HepG2 (cell line): ENCODE data around the gene ZNF628. TPM values are rescaled to one million over a fixed set of nuclear protein-coding genes. Genes with fewer than 3 reads are reported as not detected.

ENCODE experiments used
- ATAC-seq: fragments of 200-7000 bp; cut with Tn5 transposase; 3 replicates; pipeline ENCODE4 v1.9.1; 2020; ENCODE audit warnings: mild to moderate bottlenecking, moderate library complexity
- BruUV-seq: library from RNA; stranded (reverse); fragments of 400-500 nt; replicated peaks from 2 replicates; lab custom pipeline; 2021; lab: Mats Ljungman, UMichigan
- CTCF ChIA-PET: fragments of 300-600 bp; formaldehyde crosslinking; extraction: SDS; loops from one replicate; lab custom pipeline; 2021; ENCODE audit warnings: low total read pairs, inconsistent platforms, low intra/inter-chr PET ratio; lab: Yijun Ruan, JAX
- POLR2A ChIA-PET: fragments of 350-600 bp; sonication (Branson Sonifier 250); formaldehyde crosslinking; loops from one replicate; lab custom pipeline; 2020; ENCODE audit warnings: antibody characterized with exemption, inconsistent platforms; lab: Yijun Ruan, JAX
- DNase-seq: peaks from one replicate; pipeline ENCODE4 v3.0.0-alpha.2; 2015; ENCODE audit warnings: low spot score
- FAIRE-seq: peaks from 3 replicates; lab custom pipeline; 2011; peaks lifted over from hg19 to GRCh38; lab: Jason Lieb, UNC
- H2AFZ ChIP-seq: one replicate; pipeline ENCODE4 v1.6.1; 2011; ENCODE audit warnings: low read length, inconsistent platforms
- H3K27ac ChIP-seq: fragments of 300-600 bp; 3 replicates; pipeline ENCODE4 v1.8.0; 2011; ENCODE audit warnings: mixed run types, mild to moderate bottlenecking, mixed read lengths, low read length, inconsistent platforms; ENCODE audit not compliant: insufficient read depth; ENCODE audit errors: extremely low read length
- H3K27me3 ChIP-seq, 2 experiments: fragments of 200-600 bp in 1 of 2; 2 replicates in 1 of 2; 3 replicates in 1 of 2; pipeline versions ENCODE4 v1.6.0 to v1.8.0; 2011; ENCODE audit warnings: low read length in 2 of 2, mild to moderate bottlenecking in 2 of 2, moderate library complexity in 2 of 2, inconsistent platforms in 1 of 2; ENCODE audit not compliant: insufficient read depth in 2 of 2, control insufficient read depth in 1 of 2
- H3K36me3 ChIP-seq, 2 experiments: fragments of 200-600 bp in 1 of 2; replicated peaks in 1 of 2; 2 replicates in 1 of 2; 3 replicates in 1 of 2; pipeline versions ENCODE4 v1.5.1 to v1.8.0; 2011; ENCODE audit warnings: low read length in 2 of 2, inconsistent platforms in 1 of 2; ENCODE audit not compliant: insufficient read depth in 2 of 2, control insufficient read depth in 1 of 2
- H3K4me1 ChIP-seq: 2 replicates; pipeline ENCODE4 v1.5.1; 2012; ENCODE audit warnings: low read length, inconsistent platforms; ENCODE audit not compliant: insufficient read depth
- H3K4me2 ChIP-seq: 2 replicates; pipeline ENCODE4 v1.6.0; 2011; ENCODE audit warnings: low read depth, low read length, inconsistent platforms
- H3K4me3 ChIP-seq, 3 experiments: fragments of 200-600 bp in 1 of 3; sonication (generic), shearing (Covaris generic) in 1 of 3; replicated peaks in 1 of 3; 2 replicates each; pipeline ENCODE4 v1.5.1; 2011 to 2016; ENCODE audit warnings: low read length in 3 of 3, inconsistent platforms in 2 of 3, low read depth in 2 of 3, mild to moderate bottlenecking in 2 of 3, control low read depth in 1 of 3, mixed read lengths in 1 of 3; ENCODE audit not compliant: insufficient read depth in 1 of 3
- H3K79me2 ChIP-seq: one replicate; pipeline ENCODE4 v1.6.1; 2011; ENCODE audit warnings: low read length, inconsistent platforms; ENCODE audit not compliant: insufficient read depth
- H3K9ac ChIP-seq: 2 replicates; pipeline ENCODE4 v1.6.0; 2011; ENCODE audit warnings: mild to moderate bottlenecking, low read depth, low read length, inconsistent platforms; ENCODE audit not compliant: insufficient read depth
- H3K9me3 ChIP-seq: 2 replicates; pipeline ENCODE4 v1.5.1; 2012; ENCODE audit warnings: mild to moderate bottlenecking, low read length
- H4K20me1 ChIP-seq: 2 replicates; pipeline ENCODE4 v1.6.0; 2011; ENCODE audit warnings: inconsistent platforms, mild to moderate bottlenecking, low read length, moderate library complexity; ENCODE audit not compliant: insufficient read depth
- BCL6 ChIP-seq: IDR thresholded peaks from 2 replicates; pipeline ENCODE4 v1.6.1; 2016; ENCODE audit warnings: missing genetic modification reagents, missing compliant biosample characterization
- CC2D1A ChIP-seq: sonication (generic); formaldehyde crosslinking; IDR thresholded peaks from 2 replicates; pipeline ENCODE4 v1.8.1; 2023; ENCODE audit warnings: mild to moderate bottlenecking, missing genetic modification reagents
- CHCHD3 ChIP-seq: sonication (generic); formaldehyde crosslinking; IDR thresholded peaks from 2 replicates; pipeline ENCODE4 v1.8.0; 2022; ENCODE audit warnings: mild to moderate bottlenecking, missing genetic modification reagents, moderate library complexity
- FOXC1 ChIP-seq: sonication (generic); formaldehyde crosslinking; IDR thresholded peaks from 2 replicates; pipeline ENCODE4 v1.8.0; 2022; ENCODE audit warnings: mild to moderate bottlenecking, missing genetic modification reagents, borderline replicate concordance
- GMEB1 ChIP-seq: sonication (generic); formaldehyde crosslinking; IDR thresholded peaks from 2 replicates; pipeline ENCODE4 v1.5.1; 2020; ENCODE audit warnings: missing genetic modification reagents, mild to moderate bottlenecking, borderline replicate concordance
- HIC2 ChIP-seq: sonication (generic); formaldehyde crosslinking; IDR thresholded peaks from 2 replicates; pipeline ENCODE4 v1.9.0; 2022; ENCODE audit warnings: low read depth, missing genetic modification reagents
- NFKBIZ ChIP-seq: IDR thresholded peaks from 2 replicates; pipeline ENCODE4 v1.6.1; 2018; ENCODE audit warnings: missing genetic modification reagents, missing compliant biosample characterization
- NFYC ChIP-seq: IDR thresholded peaks from 2 replicates; pipeline ENCODE4 v1.6.1; 2016; ENCODE audit warnings: missing genetic modification reagents, missing compliant biosample characterization
- NR2F2 ChIP-seq: IDR thresholded peaks from 2 replicates; pipeline ENCODE4 v1.6.1; 2012; ENCODE audit warnings: low read depth, inconsistent platforms, borderline replicate concordance
- POLR2AphosphoS2 ChIP-seq: IDR thresholded peaks from 2 replicates; pipeline ENCODE4 v1.6.1; 2011; ENCODE audit warnings: low read depth, low read length, improper control_type of control experiment
- POLR2AphosphoS5 ChIP-seq: IDR thresholded peaks from 2 replicates; pipeline ENCODE4 v1.6.1; 2012; ENCODE audit warnings: low read depth, low read length
- THAP9 ChIP-seq: sonication (generic); formaldehyde crosslinking; IDR thresholded peaks from 2 replicates; pipeline ENCODE4; 2020; ENCODE audit warnings: missing genetic modification reagents, mild to moderate bottlenecking, borderline replicate concordance
- YY1 ChIP-seq: IDR thresholded peaks from 2 replicates; pipeline ENCODE4 v1.6.1; 2011; ENCODE audit warnings: low read length, low read depth, moderate library complexity, mild to moderate bottlenecking; ENCODE audit not compliant: insufficient read depth, insufficient replicate concordance
- ZNF274 ChIP-seq: sonication (generic); formaldehyde crosslinking; IDR thresholded peaks from 2 replicates; pipeline ENCODE4 v1.5.1; 2020; ENCODE audit warnings: mild to moderate bottlenecking, missing genetic modification reagents
- ZNF354B ChIP-seq: sonication (generic); formaldehyde crosslinking; IDR thresholded peaks from 2 replicates; pipeline ENCODE4 v1.8.0; 2022; ENCODE audit warnings: mild to moderate bottlenecking, missing genetic modification reagents
- ZNF772 ChIP-seq: sonication (generic); formaldehyde crosslinking; IDR thresholded peaks from 2 replicates; pipeline ENCODE4 v1.5.0; 2020; ENCODE audit warnings: mild to moderate bottlenecking, missing genetic modification reagents
- WGBS: methylation state at CpG from one replicate; pipeline ENCODE4 v1.1.6; 2017; ENCODE audit warnings: low lambda C conversion rate; 5-methylcytosine and 5-hydroxymethylcytosine counted together
- in situ Hi-C: cut with HindIII; loops from 2 replicates; pipeline ENCODE4 v1.10.0; 2017; ENCODE audit warnings: low pct_unique_long_range_greater_than_20kb; ENCODE audit not compliant: extremely low pct_ligation_motif_present
- intact Hi-C: fragments of 100-400 bp; cut with micrococcal nuclease; formaldehyde crosslinking; loops from one replicate; pipeline ENCODE4 v1.10.0; 2022; ENCODE audit not compliant: unreplicated experiment
- polyA plus RNA-seq, 8 experiments: library from polyadenylated mRNA; depleted of rRNA in 3 of 8; stranded (reverse) in 7 of 8; unstranded in 1 of 8; fragments of >200 nt; fragmentation: Illumina TruSeq in 4 of 8; extraction: Trizol in 4 of 8; gene quantifications; 2 replicates each; pipeline versions ENCODE4 v1.2.1 to v1.2.3, GENCODE V29; 2011 to 2016; ENCODE audit warnings: low read depth in 4 of 8, missing spikeins in 1 of 8, mixed read lengths in 1 of 8; ENCODE audit not compliant: insufficient read depth in 1 of 8
- total RNA-seq, 5 experiments: library from RNA; depleted of rRNA; stranded (reverse); fragments of >200 nt; fragmentation: Illumina TruSeq; extraction: Trizol; gene quantifications; 2 replicates each; pipeline ENCODE4 v1.2.3, GENCODE V29; 2016; ENCODE audit warnings: low read depth in 1 of 5

ZNF628 gene
- total and polyA plus RNA-seq, 2 of the 13 experiments (the other 11 are each of a cell fraction or from before 2014, with no cell fraction given): 0.54 to 1.2 TPM

- TF ChIP-seq THAP9 (CRISPR knock-in tag) (no peak), POLR2AphosphoS5 (peak; percentile 17; the same call in 1 of the 2 replicates), YY1 (peak; percentile 79), NFKBIZ (no peak), CC2D1A (CRISPR knock-in tag) (no peak)
Measured at GRCh38 chr19:55460670-55461258, 15.7 kb upstream of the ZNF628 start (continued).

GRCh38 chr19:55461259-55461973 lies 15.0 kb upstream of the ZNF628 start, which contains the start of gene ISOC2:
TSS of gene ISOC2 (minus strand) at chr19:55461642. CDS start at chr19:55456486, 5,156 bp downstream.
- DNase-seq (peak; percentile 98), ATAC-seq (peak; percentile 93), FAIRE-seq (peak; percentile 97)
- H3K4me1 ChIP-seq: peaks cover 58% of the 10 kb centered on the region
- H4K20me1 ChIP-seq: no peaks in the 10 kb centered on the region; the same call in 1 of the 2 replicates
- H2AFZ ChIP-seq: no peak within 1 kb of the TSS
- no peaks in the 10 kb centered on the region for H3K27me3 ChIP-seq
- peak within 1 kb of the TSS; percentile 87 for H3K9ac ChIP-seq
- in situ Hi-C loops (no loop called here), intact Hi-C loops (no loop called here)
- BruUV-seq: no TSS peak
- H3K4me3 ChIP-seq: peak within 1 kb of the TSS; percentile 60 to 81 (median 67)
- 0% methylated on average over 14 of the region's 54 CpGs for WGBS
- ChIA-PET CTCF (no interaction called here), POLR2A (interaction anchor here (0.5 to 2.6 kb wide), 31 partner anchors 8 to 344 kb away, joined by 3 to 29 read pairs (median 4); partner anchors contain the start of genes CCDC106, FIZ1, HSPBP1 and KMT5C)
- peaks cover 1 to 4% of the 10 kb centered on the region in 2 experiments; a peak in 3 of 5 replicates for H3K36me3 ChIP-seq
- H3K27ac ChIP-seq: peak within 1 kb of the TSS; percentile 93
- H3K4me2 ChIP-seq: peak within 1 kb of the TSS; percentile 100
- no peaks in the 10 kb centered on the region for H3K9me3 ChIP-seq
- peaks cover 20% of the 10 kb centered on the region for H3K79me2 ChIP-seq
- TF ChIP-seq NR2F2 (no peak), GMEB1 (CRISPR knock-in tag) (peak; percentile 67; the same call in 1 of the 2 replicates), ZNF354B (0 out of 2 replicates have a peak, but pooled peaks have one; percentile 40), FOXC1 (CRISPR knock-in tag) (no peak), BCL6 (no peak), NFYC (CRISPR knock-in tag) (peak; percentile 97), ZNF274 (0 out of 2 replicates have a peak, but pooled peaks have one; percentile 51), CHCHD3 (CRISPR knock-in tag) (peak; percentile 25; the same call in 1 of the 2 replicates), POLR2AphosphoS2 (no peak), HIC2 (CRISPR knock-in tag) (peak; percentile 55; the same call in 1 of the 2 replicates), ZNF772 (peak; percentile 88)
